ENCODE results near the gene SLC30A9.

GRCh38 chr4:42119886-42120285 is 129.6 kb downstream of the SLC30A9 start:
- TF ChIP-seq CTCF (conservative IDR thresholded peaks at IDR 0.05) (no peak), ZFX (IDR thresholded peaks at IDR 0.05) (no peak)

Measured in C4-2B (cell line).